Urinary bladder (tissue), 4 donors: ENCODE measurements around the gene DENND4C. TPM values are rescaled to one million over a fixed set of nuclear protein-coding genes. Genes with fewer than 3 reads are reported as not detected.

Source experiments
- DNase-seq: peaks from one replicate; pipeline ENCODE4 v3.0.0-alpha.2; 2015; ENCODE audit errors: extremely low spot score
- H3K27ac ChIP-seq: one replicate; pipeline ENCODE4 v1.5.1; 2013; ENCODE audit warnings: low read depth, mild to moderate bottlenecking, moderate library complexity
- H3K36me3 ChIP-seq: one replicate; pipeline ENCODE4 v1.6.1; 2013; ENCODE audit warnings: mild to moderate bottlenecking, moderate library complexity; ENCODE audit not compliant: insufficient read depth
- H3K4me1 ChIP-seq: one replicate; pipeline ENCODE4 v1.6.1; 2013; ENCODE audit warnings: mild to moderate bottlenecking, moderate library complexity; ENCODE audit not compliant: insufficient read depth
- H3K4me3 ChIP-seq: one replicate; pipeline ENCODE4 v1.5.1; 2013; ENCODE audit warnings: low read depth, low read length
- WGBS: extraction: QIAGEN DNeasy Blood & Tissue Kit; methylation state at CpG from one replicate; pipeline ENCODE4 v1.1.7; 2013; 5-methylcytosine and 5-hydroxymethylcytosine counted together
- polyA plus RNA-seq: library from polyadenylated mRNA; stranded (reverse); fragments of 200-250 nt; gene quantifications from one replicate; pipeline ENCODE4 v1.2.3, GENCODE V29; 2013
- total RNA-seq: library from RNA; depleted of rRNA; stranded (reverse); fragments of >200 nt; gene quantifications from one replicate; pipeline ENCODE4 v1.2.3, GENCODE V29; 2014
- donor health status: healthy with polysubstance abuse.
- donor health status: healthy.

The DENND4C gene
- total and polyA plus RNA-seq, 2 donors: 27.7 to 196 TPM

DNA sequence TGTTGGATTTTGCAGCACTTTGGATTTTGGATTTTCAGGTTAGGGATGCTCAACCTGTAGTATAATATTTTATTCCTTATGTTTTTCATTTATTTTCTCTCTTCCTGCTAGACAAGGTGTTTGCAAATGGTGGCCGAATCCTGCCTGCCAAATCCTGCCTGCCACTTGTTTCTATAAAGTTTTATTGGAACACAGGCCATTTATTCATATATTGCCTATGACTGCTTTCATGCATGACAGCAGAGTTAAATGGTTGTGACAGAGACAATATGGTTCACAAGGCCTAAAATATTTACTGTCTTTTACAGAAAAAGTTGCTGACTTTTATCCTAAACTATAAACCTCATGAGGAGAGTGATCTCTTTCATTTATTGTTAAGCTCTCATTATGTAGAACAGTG, 72.7 kb downstream of the DENND4C start:
- no peak for DNase-seq
- Histone ChIP-seq H3K27ac (no peak overlapping the region), H3K4me1 (no peaks in the 10 kb centered on the region), H3K36me3 (peaks cover 4% of the 10 kb centered on the region), H3K4me3 (no peak overlapping the region)
- 96% methylated on average over 1 of the region's 1 CpG for WGBS

DNA sequence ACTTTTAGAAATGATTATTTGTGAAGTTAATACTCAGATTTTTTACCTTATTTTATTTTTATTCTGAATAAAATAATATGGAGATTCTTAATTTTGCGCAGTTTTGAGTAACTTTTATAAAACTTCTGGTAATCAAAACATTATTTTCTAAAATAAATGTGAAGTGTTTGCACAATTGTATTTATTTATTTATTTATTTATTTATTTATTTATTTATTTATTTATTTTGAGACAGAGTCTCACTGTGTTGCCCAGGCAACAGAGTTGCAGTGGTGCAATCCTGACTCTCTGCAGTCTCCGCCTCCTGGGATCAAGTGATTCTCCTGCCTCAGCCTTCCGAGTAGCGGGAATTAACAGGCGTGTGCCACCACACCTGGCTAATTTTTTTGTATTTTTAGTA, 76.1 kb downstream of the DENND4C start:
- no peaks in the 10 kb centered on the region for H3K4me1 ChIP-seq
- H3K4me3 ChIP-seq: no peak overlapping the region
- H3K27ac ChIP-seq: no peak overlapping the region
- WGBS: over 99% methylated on average over 5 of the region's 5 CpGs
- no peaks in the 10 kb centered on the region for H3K36me3 ChIP-seq
- DNase-seq: no peak

DNA sequence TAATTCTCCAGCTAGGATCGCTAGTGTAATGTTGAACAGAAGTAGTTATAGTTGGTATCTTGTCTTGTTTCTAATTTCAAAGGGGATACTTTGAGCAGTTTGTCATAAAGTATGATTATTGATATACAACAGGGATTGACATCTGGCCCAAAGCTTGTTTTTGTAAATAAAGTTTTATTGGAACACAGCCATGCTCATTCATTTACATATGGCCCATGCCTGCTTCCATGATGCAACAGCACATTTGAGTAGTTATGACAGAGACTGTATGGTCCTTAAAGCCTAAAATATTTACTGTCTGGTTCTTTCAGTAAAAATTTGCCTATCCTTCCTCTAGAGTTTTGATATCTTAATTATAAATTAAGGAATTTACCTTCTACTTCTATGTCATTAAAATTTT, 79.8 kb downstream of the DENND4C start:
- Histone ChIP-seq H3K4me1 (no peaks in the 10 kb centered on the region), H3K4me3 (no peak overlapping the region), H3K27ac (no peak overlapping the region), H3K36me3 (no peaks in the 10 kb centered on the region)
- no peak for DNase-seq
- WGBS: 100% methylated on average over 1 of the region's 1 CpG

DNA sequence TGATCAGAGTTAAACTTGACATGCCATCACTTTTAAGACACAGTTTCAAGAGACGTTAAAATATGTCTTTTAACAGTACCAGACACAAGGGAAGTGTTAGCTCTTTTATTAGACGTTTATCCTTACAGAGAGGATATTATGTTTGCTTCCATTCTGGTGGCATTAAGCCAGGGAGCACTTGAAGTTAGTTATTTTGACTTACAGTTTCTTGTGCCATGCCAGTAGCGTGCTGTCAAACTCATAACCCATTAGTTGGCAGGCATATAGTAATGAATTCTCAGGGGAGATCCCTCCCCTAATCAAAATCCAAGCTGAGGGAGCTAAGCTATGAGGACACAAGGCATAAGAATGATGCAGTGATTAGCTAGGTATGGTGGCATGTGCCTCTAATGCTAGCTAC, 83.1 kb downstream of the DENND4C start:
- DNase-seq: no peak
- 63% methylated on average over 3 of the region's 3 CpGs for WGBS
- no peaks in the 10 kb centered on the region for H3K36me3 ChIP-seq
- no peak overlapping the region for H3K27ac ChIP-seq
- H3K4me3 ChIP-seq: no peak overlapping the region
- no peaks in the 10 kb centered on the region for H3K4me1 ChIP-seq

DNA sequence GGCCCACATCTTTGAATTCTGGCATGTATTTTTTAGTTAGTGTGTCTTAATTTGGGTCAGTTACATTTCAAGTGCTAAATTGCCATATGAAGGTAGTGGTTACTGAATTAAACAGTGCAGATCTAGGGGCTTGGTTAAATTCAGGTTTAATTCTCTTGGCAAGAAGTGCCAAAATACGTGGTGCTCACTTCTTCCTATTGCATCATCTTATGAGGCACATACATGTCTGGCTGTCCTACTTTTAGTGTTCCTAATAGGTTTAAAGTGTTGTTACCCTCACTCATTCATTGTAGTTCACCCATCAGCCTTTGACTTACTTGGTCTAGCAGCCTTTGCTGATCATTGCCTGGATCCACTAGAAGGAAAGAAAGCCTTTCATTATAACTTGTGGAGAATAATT, 90.0 kb downstream of the DENND4C start:
- 66% methylated on average over 1 of the region's 1 CpG for WGBS
- no peak overlapping the region for H3K4me3 ChIP-seq
- no peak overlapping the region for H3K27ac ChIP-seq
- DNase-seq: no peak
- H3K4me1 ChIP-seq: no peaks in the 10 kb centered on the region
- H3K36me3 ChIP-seq: no peaks in the 10 kb centered on the region

DNA sequence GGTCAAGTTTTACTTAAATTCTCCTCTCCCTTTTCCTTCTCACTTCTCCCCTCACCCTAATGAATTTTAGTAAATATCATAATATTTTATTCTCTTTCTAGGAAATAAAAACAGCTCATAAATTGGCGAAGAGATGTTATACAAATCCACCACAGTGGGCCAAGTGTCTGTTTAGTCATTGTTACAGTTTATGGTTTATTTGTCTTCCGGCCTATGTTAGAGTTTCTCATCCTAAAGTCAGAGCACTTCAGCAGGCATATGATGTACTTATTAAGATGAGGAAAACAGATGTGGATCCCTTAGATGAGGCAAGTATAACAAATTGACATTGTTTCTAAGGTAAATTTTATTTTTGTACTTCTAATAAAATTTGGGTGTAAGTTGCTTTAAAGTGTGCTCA, 101.4 kb downstream of the DENND4C start:
- DNase-seq: no peak
- no peak overlapping the region for H3K4me3 ChIP-seq
- 83% methylated on average over 2 of the region's 2 CpGs for WGBS
- no peaks in the 10 kb centered on the region for H3K4me1 ChIP-seq
- H3K27ac ChIP-seq: peak overlapping the region; percentile 23
- peaks cover 8% of the 10 kb centered on the region for H3K36me3 ChIP-seq

DNA sequence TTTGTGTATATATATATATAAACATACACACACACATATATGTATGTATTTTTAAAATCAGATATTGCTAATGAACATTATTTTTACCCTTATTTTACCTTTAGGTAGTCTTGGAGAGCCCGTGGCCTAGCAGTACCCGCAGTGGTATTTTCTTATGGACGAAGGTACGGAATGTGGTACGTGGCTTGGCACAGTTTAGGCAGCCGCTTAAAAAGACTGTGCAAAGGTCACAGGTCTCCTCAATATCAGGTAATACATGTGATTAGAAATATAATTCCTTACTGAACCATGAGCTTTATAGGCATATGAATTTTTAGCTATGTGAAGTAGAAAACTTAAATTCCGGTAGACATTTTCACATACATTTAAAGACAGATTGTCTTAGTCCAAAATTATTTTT, 105.7 kb downstream of the DENND4C start:
- Histone ChIP-seq H3K4me3 (no peak overlapping the region), H3K4me1 (no peaks in the 10 kb centered on the region), H3K36me3 (peaks cover 9% of the 10 kb centered on the region), H3K27ac (no peak overlapping the region)
- DNase-seq: no peak
- 96% methylated on average over 7 of the region's 7 CpGs for WGBS

DNA sequence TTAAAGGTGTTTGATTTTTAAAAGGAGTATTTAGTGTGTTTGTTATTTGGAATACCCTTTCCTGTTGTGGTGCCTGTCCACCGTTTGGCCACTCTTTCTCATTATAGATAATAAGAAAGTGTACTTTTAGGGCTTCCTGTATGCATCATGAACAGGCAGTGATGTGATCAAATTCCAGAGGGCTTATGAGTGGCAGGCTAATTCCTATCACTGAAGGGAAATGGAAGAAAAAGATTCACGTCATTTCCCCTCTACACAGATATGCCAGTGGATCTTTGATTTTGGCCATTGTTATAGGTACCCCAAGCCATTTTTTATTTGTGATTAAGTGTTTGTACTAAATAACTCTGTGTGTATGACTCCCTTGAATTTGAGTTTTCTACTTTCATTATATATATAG, 112.5 kb downstream of the DENND4C start:
- Histone ChIP-seq H3K27ac (no peak overlapping the region), H3K36me3 (peaks cover 9% of the 10 kb centered on the region), H3K4me3 (no peak overlapping the region), H3K4me1 (no peaks in the 10 kb centered on the region)
- WGBS: 74% methylated on average over 2 of the region's 2 CpGs
- DNase-seq: no peak

DNA sequence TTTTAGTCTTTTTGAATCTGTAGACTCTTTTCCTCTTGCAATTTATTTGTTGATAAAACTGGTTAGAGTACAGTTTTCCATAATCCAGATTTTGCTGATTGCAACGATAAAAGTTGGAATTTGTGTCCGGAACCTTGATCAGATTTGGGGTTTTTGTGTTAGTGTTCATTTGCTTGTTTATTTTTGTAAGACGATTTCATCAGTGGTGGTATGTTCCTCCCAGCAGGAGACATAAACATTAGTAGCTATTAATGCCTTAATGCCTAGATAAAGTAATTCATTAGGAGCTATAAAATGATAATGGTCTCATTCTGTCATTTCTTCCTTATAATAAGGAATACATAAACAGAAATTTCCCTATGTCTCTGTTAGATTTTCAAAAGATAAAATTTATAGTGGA, 128.2 kb downstream of the DENND4C start:
- no peak overlapping the region for H3K27ac ChIP-seq
- 45% methylated on average over 3 of the region's 3 CpGs for whole genome bisulfite sequencing
- no peaks in the 10 kb centered on the region for H3K4me1 ChIP-seq
- H3K4me3 ChIP-seq: no peak overlapping the region
- DNase-seq: no peak
- peaks cover 3% of the 10 kb centered on the region for H3K36me3 ChIP-seq

DNA sequence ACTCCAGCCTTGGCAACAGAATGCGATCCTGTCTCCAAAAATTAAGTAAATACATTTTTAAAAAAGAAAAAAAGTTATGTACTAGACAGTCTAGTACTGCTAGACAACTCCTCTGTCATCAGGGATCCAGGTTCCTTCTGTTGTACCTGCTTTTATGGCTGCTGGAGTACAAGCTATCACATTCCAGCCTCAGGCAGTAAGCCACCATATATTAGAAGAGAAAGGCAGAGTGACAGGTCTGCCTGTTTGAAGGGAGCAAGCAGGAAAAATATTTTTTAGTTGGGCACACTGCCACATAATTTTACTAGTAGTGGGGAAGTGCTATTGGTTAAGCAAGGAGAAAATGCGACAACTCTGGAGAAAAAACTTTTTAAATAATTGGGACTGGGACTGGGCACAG, 138.6 kb downstream of the DENND4C start:
- no peak overlapping the region for H3K4me3 ChIP-seq
- WGBS: 94% methylated on average over 2 of the region's 2 CpGs
- no peak for DNase-seq
- peaks cover 3% of the 10 kb centered on the region for H3K36me3 ChIP-seq
- no peak overlapping the region for H3K27ac ChIP-seq
- no peaks in the 10 kb centered on the region for H3K4me1 ChIP-seq

DNA sequence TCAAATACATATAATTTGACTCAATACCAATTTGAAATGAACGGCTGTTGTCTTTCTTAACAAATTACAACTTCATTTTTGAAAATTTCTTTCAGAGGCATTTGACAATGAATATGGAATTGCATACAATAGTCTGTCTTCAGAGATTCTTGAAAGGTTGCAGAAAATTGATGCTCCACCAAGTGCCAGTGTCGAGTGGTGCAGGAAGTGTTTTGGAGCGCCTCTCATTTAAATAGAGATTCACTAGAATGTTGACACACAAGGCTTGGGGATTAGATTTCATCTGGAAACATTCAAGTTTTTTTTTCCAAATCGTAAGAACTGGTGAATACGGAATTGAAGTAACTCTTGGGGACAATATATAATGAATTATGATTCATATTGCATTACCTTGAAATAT, 141.4 kb downstream of the DENND4C start:
- peaks cover 7% of the 10 kb centered on the region for H3K36me3 ChIP-seq
- no peak for DNase-seq
- H3K4me3 ChIP-seq: no peak overlapping the region
- H3K27ac ChIP-seq: no peak overlapping the region
- 70% methylated on average over 5 of the region's 5 CpGs for WGBS
- H3K4me1 ChIP-seq: no peaks in the 10 kb centered on the region

DNA sequence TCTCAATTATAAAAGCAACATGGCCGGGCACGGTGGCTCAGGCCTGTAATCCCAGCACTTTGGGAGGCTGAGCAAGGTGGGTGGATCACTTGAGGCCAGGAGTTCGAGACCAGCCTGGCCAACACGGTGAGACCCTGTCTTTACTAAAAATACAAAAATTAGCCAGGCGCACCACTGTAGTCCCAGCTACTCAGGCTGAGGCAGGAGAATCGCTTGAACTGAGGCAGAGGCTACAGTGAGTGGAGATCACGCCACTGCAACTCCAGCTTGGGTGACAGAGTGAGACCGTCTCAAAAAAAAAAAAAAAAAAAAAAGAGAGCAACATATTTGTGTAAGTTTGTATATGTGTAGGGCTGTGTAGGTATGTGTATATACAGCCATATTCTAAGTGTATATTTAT, 142.1 kb downstream of the DENND4C start:
- 93% methylated on average over 8 of the region's 8 CpGs for WGBS
- Histone ChIP-seq H3K4me3 (no peak overlapping the region), H3K36me3 (peaks cover 7% of the 10 kb centered on the region), H3K27ac (no peak overlapping the region), H3K4me1 (no peaks in the 10 kb centered on the region)
- no peak for DNase-seq

DNA sequence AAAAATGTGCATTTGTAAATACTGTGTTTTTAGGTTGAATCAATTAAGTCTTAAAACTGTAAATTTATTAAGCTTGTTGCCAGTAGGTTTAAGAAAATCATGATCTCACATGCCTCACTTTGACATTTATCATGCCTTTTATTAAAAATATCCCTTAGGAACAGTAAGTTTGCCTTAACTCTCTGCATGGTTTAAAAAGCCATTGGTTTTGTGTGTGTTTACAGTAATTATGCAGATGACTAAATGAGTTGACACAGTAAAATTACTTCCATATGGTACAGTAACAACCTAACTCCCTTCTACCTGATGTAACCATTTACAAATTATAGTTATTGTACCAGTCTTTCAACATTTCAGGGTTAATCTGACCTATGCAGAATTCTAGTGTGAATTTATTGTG, 143.0 kb downstream of the DENND4C start:
- Histone ChIP-seq H3K27ac (no peak overlapping the region), H3K4me3 (no peak overlapping the region), H3K4me1 (no peaks in the 10 kb centered on the region), H3K36me3 (peaks cover 7% of the 10 kb centered on the region)
- no peak for DNase-seq

DNA sequence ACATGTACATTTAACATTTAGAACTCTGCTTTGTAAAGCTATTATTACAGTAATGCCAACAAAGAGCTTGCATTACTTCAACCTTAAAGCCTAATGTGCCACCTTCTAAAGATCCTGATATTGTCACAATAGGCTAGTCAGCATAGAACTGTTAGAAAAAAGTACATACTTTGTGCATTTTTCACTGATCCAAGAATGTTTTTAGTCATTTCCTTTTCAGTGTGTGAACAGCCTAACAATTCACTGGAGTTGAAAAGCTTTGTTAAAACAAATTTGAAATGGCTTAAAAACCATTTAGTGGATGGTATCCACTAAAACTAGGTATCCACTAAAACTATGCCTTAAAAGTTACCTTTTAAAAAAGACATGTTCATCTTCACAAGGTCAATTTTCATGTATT, 145.0 kb downstream of the DENND4C start:
- Histone ChIP-seq H3K27ac (no peak overlapping the region), H3K4me1 (no peaks in the 10 kb centered on the region), H3K36me3 (peaks cover 5% of the 10 kb centered on the region), H3K4me3 (no peak overlapping the region)
- no peak for DNase-seq

DNA sequence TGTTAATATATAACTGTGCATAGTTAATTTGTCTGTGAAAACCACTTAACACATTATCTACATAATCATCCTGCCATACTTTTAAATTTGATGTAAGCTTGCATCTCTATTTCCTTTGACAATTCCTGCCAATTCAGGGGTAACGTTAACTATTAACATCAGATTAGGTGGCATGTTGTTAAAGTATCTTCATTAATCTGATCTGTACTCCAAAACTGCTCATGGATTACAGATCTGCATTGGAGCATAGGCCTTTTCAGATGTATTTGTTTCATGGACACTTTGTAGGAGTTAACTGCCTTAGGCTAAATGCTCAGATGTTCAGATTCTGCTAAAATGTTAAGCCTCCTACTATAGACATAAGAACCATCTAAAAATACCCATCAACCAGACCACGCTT, 146.4 kb downstream of the DENND4C start:
- Histone ChIP-seq H3K36me3 (peaks cover 5% of the 10 kb centered on the region), H3K4me3 (no peak overlapping the region), H3K4me1 (no peaks in the 10 kb centered on the region), H3K27ac (no peak overlapping the region)
- DNase-seq: no peak
- WGBS: 64% methylated on average over 2 of the region's 2 CpGs
